Omental fat pad (tissue), 4 donors: ENCODE measurements around the gene CHRNA4. TPM values are rescaled to one million over a fixed set of nuclear protein-coding genes. Genes with fewer than 3 reads are reported as not detected.

Source experiments
- ATAC-seq: fragments of 150-250 bp; one replicate; pipeline ENCODE4 v1.9.1; 2016; ENCODE audit warnings: mild to moderate bottlenecking, moderate library complexity; ENCODE audit not compliant: low FRiP score
- DNase-seq: peaks from one replicate; pipeline ENCODE4 v3.0.0-alpha.2; 2019; ENCODE audit warnings: low spot score
- CTCF ChIP-seq, 3 donors: fragments of 450-650 bp; IDR thresholded peaks; one replicate each; pipeline ENCODE4 v1.5.1; 2016 to 2017; ENCODE audit warnings: antibody characterized with exemption in 3 of 3, mild to moderate bottlenecking in 3 of 3, moderate library complexity in 2 of 3
- total RNA-seq, 4 donors: library from RNA; depleted of rRNA; stranded (reverse); fragments of >200 nt; gene quantifications; one replicate each; pipeline ENCODE4 v1.1.0, GENCODE V29; 2016

The CHRNA4 gene
- total RNA-seq, 4 donors from 2014 or later = not detected

- DNase-seq (no peak), ATAC-seq (no peak)
- no peak for TF ChIP-seq CTCF (IDR thresholded peaks at IDR 0.05)
These were observed 4.6 kb upstream of the CHRNA4 start for GRCh38 chr20:63365601-63366389.

GRCh38 chr20:63364801-63365585 is 3.8 kb upstream of the CHRNA4 start:
- ATAC-seq = no peak
- TF ChIP-seq CTCF (IDR thresholded peaks at IDR 0.05) = no peak
- no peak for DNase-seq

GRCh38 chr20:63363981-63364561 is 2.9 kb upstream of the CHRNA4 start:
- ATAC-seq = no peak
- TF ChIP-seq CTCF (IDR thresholded peaks at IDR 0.05) = no peak

GRCh38 chr20:63363013-63363957 is 2.1 kb upstream of the CHRNA4 start:
- ATAC-seq (no peak), DNase-seq (no peak)
- TF ChIP-seq CTCF (IDR thresholded peaks at IDR 0.05) = no peak

More at GRCh38 chr20:63363981-63364561, 2.9 kb upstream of the CHRNA4 start:
- DNase-seq = no peak

- TF ChIP-seq CTCF (IDR thresholded peaks at IDR 0.05) = no peak
- ATAC-seq (no peak), DNase-seq (no peak)
These were observed 1.4 kb upstream of the CHRNA4 start for GRCh38 chr20:63362436-63363009.
